ENCODE results near the gene PRKCZ.

PRKCZ gene

DNA sequence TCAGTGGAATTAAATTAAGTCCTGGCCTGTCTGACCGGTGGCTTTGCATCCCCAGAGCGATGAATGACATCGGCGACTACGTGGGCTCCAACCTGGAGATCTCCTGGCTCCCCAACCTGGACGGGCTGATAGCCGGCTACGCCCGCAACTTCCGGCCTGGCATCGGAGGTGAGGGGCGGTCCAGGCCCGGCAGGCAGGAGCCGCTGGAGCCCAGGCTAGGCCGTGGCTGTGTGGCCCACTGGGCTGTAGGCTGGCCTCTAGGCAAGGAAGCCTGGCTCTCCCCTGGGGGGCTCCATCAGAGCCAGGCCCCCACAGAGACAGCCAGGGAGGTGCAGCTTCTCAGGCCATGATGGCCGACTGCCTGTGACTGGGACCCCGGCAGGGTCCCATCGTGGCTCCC, 25.3 kb upstream of the PRKCZ start:
- no peak for DNase-seq (ENCODE audit: low read depth)

DNA sequence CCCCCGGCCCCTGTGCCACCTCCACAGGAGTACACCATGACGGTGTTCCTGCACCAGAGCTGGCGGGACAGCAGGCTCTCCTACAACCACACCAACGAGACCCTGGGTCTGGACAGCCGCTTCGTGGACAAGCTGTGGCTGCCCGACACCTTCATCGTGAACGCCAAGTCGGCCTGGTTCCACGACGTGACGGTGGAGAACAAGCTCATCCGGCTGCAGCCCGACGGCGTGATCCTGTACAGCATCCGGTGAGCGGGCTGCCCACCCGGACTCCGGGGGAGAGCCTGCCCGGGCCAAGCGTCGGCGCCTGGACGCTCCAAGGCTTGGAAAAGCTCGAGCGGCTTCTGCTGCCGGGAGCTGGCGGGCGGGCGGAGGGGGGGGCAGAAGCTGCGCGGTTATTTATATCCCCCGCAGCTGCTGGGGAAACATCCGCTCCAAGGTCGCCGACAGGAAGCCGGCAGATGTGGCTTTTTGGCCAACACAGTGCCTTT, 24.7 kb upstream of the PRKCZ start:
- DNase-seq (ENCODE audit: low read depth): no peak

DNA sequence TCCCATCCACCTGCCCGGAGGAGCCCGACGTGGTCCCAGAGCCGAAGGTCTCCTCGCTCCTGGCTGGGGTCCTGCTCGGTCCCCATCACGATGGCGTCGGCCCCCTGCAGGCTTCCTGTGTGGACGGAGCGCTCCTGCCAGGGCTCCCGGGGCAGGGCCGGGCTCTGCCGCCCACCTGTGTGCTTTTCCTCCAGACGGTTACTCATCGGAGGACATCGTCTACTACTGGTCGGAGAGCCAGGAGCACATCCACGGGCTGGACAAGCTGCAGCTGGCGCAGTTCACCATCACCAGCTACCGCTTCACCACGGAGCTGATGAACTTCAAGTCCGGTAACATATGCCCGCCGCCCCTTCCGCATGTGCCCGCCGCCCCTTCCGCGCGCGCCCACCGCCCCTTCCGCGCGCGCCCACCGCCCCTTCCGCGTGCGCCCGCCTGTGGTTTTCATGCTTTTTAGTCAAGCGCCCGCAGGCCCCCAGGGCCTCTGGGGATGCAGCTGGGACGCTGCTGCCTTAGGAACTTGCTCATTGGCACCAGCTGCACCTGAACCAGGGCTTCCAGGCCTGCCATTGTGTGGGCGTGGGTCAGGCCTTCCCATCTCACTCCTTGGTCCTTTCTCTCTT, 22.1 kb upstream of the PRKCZ start:
- no peak for DNase-seq (ENCODE audit: low read depth)

DNA sequence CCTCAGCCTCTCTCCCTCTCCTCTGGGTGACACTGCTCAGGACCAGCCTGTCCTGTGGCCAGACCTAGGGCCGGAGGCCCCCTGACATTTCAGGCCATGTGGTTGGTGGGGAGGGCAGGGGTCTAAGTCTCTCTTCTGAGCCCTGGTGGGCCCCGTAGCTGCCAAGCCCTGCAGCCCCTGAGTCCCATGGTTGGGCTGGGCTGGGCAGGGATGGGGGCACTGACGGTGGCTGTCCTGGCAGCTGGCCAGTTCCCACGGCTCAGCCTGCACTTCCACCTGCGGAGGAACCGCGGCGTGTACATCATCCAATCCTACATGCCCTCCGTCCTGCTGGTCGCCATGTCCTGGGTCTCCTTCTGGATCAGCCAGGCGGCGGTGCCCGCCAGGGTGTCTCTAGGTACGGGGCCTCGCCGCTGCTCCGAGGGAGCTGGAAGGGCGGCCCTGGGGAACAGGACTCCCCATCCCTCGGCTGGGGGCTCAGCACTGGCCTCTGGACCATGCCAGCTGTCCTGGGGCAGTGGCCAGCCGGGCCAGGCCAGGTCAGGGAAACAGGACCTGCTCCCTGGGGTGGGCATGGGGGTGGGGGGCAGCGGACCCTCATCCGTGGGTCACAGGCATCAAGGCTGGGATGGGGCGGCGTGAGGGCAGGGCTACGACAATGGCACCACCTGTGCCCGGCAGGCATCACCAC, 21.2 kb upstream of the PRKCZ start:
- no peak for DNase-seq (ENCODE audit: low read depth)

DNA sequence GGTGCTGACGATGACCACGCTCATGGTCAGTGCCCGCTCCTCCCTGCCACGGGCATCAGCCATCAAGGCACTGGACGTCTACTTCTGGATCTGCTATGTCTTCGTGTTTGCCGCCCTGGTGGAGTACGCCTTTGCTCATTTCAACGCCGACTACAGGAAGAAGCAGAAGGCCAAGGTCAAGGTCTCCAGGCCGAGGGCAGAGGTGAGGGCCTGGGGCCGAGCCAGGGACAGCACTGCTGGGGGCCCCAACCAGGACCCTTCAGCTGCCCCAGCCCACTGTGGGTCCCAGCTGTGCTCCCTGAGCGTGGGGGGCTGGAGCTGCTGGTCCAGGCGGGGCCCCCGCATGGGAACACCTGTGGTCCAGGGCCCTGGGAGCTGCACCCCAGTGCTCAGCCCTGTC, 20.6 kb upstream of the PRKCZ start:
- DNase-seq (ENCODE audit: low read depth): no peak

DNA sequence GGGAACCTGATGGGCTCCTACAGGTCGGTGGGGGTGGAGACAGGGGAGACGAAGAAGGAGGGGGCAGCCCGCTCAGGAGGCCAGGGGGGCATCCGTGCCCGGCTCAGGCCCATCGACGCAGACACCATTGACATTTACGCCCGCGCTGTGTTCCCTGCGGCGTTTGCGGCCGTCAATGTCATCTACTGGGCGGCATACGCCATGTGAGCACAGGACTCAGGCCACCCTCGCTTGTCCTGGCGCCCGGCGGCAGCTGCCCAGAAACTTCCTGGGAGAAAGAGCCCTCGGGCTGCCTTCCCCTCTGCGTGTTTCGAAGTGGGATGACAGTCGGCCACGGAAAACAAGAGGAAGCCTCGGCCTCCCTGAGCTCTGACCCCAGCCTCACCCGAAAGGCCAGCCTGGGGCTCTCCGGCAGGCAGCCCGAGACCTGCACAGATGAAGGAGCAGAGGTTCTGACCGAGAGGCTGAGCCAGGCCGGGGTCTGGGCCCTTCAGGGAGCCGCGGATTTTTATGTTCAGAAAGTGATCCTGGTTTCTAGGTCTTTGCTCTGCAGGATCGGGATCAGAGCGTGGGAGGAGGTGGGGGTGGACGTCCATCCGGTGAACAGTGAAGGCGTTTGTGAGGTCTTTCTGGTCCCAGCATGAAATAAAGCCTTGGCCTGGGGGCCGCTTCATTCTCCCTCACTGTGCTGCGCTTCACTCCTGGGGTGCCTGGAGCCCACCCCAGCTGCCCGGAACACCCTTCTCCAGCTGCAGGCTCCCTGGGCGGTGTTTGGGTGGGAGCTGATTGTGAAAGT, 19.9 kb upstream of the PRKCZ start:
- DNase-seq (ENCODE audit: low read depth): no peak

DNA sequence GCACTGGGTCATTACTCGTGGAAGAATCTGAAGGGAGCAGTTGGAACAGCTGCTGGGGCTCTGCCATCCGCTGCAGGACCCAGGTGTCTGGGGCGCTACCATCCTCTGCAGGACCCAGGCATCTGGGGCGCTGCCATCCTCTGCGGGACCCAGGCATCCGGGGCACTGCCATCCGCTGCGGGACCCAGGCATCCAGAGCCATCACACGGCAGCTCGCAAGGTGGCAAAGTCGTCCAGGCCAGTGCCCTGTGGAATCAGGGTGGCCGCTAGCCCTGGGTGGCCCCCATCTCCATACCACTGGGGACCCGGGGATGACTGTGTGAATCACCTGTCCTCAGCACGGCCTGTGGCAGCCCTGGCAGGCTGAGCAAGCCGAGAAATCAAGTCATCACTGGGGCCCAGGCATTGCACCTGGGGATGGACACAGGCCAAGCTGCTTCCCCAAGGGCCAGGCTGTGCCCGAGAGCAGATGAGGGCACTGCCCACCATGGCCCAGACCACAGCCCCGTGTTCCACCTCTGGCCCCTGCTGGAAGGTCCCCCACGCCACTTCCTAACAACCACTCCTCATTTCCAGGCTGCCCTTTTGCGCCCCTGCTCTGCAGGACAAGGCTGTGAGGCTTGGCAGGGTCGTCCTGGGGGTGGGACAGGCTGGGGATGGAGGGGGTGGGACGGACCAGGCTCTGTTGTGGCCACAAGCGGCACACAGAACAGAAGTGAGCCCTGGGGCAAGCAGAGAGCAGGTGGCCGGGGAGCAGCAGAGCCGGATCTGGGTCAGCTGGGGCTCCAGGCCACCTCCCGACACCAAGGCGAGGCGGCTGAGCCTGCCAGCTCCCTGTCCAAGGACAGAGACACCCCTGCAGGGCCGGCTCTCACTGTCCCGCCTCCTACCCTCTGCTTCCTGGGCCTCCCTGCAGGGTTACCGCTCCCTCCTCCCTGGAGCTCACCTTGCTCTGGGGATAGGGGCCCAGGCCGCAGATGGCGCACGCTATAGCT, 18.4 kb upstream of the PRKCZ start:
- no peak for DNase-seq (ENCODE audit: low read depth)

DNA sequence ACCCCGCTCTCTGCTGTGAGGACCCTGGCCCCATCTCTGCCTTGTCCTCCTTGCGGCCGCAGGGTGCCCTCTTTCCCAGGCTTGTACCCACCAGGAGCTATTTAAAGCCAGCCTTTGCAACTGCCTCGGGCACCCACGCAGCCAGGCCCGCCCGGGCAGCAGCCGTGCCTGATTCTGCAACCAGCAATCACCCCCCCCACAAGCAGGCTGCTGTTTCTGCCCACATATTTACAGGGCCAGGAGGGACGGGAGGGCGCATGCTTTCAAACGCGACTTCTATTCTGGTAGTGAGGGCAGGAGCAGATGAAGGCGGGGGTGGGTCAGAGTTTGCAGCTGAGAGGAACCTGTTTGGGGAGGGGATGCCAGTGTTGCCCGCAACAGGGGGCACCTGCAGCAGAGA, 17.5 kb upstream of the PRKCZ start:
- DNase-seq (ENCODE audit: low read depth): no peak

DNA sequence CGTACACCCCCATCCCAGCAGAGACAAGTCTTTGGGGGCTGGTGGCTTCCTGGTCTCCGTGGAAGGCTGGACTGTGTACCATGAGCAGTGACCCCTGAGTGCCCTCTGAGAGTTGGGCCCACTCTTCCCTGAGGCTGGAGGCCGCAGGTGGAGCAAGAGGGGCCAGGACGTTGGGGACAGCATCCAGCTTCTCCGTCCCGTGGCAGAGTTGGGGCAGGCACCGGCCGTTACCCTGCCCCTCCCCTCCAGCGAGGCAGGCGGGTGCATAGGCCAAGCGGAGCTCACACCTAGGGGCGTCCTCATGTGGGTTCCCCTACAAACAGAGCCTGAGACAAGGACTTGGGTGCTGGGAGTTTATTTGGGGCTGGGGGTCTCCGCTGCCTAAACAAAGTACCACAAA, 17.0 kb upstream of the PRKCZ start:
- DNase-seq (ENCODE audit: low read depth): no peak

DNA sequence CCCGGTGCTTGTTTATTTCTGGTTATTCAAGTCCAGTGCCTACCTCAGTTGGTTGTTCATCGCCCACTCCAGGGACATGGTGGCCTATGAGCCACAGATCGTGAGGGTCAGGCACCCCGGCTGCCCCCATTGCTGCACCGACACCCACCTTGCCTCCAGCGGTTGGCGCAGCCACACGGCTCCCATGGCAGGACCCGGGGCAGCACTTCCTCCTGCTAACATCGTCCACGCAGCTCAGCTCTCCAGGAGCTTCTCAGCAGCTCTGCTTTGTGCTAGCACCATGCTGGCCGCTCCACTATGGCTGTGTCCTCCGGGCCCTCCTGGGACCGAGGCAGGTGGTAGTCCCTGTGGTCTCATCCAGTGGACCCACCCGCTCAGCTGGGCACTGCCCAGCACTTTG, 13.9 kb upstream of the PRKCZ start:
- DNase-seq (ENCODE audit: low read depth): no peak

DNA sequence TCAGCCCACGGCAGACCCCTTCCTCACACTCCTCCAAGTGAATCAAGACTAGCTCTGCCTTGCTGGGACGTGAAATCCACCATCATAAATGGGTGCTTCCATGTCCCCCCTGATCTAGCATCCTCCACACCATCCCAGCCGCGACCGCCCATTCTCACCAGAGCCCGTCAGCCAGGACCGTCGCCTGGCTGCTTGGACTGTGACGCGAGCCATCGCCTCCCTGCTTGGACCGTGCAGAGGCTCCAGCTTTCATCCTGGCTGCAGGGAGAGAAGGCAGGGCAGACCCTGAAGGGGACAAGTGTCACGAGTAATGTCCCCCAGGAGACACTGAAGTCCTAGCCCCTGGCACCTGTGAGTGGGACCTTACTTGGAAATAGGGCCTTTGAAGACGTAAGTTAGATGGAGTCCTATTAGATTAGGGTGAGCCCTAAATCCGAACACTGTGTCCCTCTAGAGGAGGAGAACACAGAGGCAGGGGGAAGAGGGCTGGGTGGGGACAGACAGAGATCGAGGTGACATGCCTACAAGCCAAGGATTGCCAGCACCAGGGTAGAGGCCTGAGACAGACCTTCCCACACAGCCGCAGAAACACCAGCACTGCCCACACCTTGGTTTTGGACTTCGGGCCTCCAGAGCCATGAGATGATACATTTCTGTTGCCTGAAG, 12.8 kb upstream of the PRKCZ start:
- DNase-seq (ENCODE audit: low read depth): no peak

DNA sequence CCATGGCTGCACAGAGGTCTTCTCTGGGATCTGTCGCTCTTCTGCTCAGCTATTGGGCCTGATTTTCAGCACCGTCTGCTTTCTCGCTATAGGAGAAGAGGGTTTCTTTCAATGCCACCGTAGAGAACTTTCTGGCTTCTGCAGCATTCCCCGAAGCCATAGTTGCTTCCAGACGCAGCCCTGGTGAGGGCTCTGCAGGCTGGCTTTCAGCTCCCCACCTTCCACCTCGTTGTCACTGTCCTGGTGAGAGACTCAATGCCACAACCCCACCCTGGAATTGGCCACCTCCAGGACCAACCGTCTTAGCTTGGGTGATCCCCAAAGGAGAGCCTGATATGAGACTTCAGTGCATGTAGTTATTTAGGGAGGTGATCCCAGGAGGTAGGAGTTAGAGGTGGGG, 12.0 kb upstream of the PRKCZ start:
- no peak for DNase-seq (ENCODE audit: low read depth)

DNA sequence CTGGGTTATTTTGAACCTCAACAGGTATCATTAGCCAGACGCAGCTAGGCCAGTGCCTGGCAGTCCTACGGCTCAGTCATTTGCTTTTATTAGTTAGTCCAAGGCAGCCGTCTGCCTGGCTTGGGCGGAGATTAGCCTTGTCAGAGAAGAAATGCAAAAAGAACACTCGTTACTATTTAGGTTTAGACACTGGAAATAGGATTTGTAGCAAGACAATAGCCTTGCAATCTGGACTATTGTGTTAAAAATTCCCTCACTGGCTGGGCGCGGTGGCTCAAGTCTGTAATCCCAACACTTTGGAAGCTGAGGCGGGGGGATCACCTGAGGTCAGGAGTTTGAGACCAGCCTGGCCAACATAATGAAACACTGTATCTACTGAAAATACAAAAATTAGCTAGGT, 11.0 kb upstream of the PRKCZ start:
- no peak for DNase-seq (ENCODE audit: low read depth)

DNA sequence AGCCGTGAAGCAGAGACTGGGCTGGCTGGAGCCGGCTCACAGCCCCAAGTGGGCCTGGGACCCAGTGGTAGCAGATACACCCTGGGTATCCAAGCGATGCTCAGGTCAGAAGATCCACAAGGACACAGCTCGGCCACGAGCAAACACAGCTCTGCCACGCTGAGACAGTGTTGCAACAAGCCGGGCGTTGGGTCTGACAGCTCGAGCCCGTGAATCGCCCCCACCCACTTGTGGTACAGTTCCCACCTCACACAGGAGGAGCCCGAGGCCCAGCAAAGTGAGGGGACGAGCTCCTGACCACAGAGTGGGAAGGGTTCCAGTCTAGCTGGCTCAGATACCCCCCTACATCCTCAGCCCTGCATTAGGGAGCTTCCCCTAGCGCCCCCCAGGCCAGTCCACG, 8.9 kb upstream of the PRKCZ start:
- no peak for DNase-seq (ENCODE audit: low read depth)

DNA sequence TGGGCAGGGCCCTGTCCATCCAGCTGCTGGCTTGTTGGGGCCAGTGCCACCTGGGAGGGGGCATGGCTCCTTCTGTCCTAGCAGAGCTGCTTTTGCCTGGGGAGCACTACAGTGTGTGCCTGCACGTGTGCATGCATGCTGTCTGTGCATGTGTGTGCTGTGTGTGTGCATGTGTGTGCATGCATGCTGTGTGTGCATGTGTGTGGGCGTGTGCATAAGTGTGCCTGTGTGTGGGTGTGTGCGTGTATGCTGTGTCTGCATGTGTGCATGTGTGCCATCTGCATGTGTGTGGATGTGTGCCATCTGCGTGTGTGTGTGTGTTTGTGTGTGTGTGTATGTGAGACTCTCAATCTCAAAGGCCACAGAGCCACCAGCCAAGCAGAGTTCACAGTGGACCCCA, 8.3 kb upstream of the PRKCZ start:
- no peak for DNase-seq (ENCODE audit: low read depth)

DNA sequence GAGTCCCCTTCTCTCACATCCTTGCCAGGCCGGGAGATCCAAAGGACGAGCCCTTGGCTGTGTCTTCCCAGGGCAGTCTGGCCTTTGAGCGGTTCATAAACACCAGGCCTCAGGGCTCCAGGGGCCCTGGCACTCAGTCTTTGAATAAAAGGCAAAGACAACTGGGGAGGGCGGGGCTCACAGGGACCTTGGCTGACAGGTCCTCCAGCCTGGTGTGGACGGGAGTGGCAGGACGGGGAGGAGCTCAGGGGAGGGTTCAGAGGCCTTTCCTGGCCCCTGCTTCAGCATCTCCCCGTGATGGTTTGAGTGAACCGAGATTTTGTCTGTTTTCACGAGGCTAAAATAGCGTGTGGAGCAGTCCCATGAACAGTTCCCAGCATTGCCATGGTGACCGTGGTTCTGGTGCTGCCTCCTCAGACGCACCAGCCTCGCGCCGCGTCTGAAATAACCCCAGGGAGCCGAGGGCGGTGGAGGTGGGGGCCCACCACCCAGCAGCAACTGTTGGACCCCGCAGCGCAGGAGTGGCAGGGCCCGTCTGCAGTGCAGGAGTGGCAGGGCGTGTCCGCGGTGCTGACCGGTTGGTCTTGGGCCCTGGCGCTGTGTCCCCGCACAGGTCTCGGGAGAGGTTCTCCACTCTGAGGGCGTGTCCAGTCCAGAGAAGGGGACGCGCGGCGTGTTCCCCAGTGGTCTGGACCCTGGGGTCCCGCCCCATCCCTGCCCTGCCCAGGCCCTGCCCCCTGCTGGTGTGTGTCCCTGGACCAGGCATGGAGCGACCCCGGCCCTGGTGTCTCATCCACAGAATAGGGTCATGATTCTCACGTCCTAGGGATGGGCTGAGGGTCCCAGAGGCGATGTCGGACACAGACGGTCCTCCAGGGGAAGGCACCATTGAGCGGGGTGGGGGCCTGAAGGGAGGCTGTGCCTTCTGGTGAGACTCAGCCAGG, 7.1 kb upstream of the PRKCZ start:
- DNase-seq (ENCODE audit: low read depth): no peak

DNA sequence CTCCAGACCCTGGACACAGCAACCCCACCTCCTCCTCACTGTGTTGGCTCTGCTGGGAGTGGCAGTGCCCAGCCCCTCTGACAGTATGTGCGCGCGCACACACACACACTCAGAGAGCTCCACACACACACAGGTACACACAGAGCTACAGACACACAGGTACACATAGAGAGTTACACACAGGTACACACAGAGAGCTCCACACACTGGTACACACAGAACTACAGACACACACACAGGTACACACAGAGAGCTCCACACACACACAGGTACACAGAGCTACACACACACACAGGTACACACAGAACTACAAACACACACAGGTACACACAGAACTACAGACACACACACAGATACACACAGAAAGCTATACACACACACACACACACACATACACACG, 6.3 kb upstream of the PRKCZ start:
- no peak for DNase-seq (ENCODE audit: low read depth)

DNA sequence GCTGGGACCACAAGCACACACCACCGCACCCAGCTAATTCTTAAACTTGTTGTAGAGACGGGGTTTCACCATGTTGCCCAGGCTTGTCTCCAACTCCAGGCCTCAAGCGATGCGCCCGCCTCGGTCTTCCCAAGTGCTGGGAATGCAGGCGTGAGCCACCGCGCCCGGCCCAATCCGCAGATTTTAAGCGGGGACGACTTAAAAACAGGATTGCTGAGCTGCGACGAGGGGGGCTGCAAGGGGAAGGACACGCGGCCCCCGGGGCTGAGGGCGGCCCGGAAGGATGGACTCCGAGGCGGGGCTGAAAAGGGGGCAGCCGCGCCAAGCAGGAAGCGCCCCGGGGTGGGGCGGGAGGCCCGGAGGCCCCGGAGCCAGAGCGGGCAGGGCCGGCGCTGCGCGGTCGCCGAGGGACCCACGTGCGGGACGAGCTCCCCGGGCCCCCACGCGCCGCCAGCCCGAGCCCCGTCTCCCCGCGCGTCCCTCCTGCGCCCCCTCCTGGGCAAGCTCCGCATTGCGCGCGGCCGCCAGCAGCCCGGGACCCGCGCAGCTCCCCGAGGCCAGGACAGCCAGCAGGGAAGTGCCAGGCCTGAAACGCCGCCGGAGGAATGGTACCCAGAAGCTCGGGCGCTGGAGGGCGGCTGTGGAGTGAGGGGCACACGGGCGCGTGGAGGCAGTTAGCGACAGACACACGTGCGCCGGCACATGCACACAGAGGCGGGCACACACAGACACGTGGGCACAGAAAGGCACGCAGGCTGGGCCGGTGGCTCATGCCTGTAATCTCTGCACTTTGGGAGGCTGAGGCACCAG, 5.5 kb upstream of the PRKCZ start:
- peak; percentile 72 for DNase-seq (ENCODE audit: low read depth)

DNA sequence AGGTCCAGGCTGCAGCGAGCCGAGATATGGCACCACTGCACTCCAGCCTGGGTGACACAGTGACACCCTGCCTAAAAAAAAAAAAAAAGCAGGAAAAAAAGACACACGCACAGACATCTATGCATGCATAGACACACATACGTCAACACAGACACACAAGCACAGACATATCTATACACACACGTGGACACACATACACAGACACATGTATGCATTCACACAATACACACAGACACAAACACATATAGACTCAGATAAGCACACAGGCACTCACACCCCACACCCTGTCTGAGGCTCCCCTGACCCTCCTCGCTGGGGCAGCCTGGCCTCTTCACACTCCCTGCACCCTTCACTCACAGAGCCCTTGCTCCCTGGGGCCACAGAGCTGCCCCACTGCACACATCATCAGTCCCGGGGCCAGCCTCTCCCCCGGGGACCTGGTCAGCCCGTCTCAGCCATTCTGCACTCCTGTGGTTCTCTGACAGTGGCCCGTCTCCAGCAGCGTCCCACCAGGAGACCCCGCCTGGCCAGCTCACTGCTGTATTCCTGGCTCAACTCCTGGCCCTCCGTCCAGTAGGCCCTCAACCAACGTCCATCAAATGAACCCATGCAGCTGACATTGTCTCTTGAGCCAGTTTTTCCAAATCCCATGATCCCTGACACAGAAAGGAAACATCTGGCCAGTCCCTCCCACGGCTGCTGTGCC, 4.6 kb upstream of the PRKCZ start:
- no peak for DNase-seq (ENCODE audit: low read depth)
